GM21528 (cell line): ENCODE measurements around the gene RELL1.

ENCODE experiments used
- ATAC-seq: cut with Tn5 transposase; IDR thresholded peaks from one replicate; pipeline ENCODE4 v1.9.1; 2021; ENCODE audit warnings: mild to moderate bottlenecking, moderate library complexity; ENCODE audit not compliant: unreplicated experiment, low FRiP score

RELL1 gene

DNA sequence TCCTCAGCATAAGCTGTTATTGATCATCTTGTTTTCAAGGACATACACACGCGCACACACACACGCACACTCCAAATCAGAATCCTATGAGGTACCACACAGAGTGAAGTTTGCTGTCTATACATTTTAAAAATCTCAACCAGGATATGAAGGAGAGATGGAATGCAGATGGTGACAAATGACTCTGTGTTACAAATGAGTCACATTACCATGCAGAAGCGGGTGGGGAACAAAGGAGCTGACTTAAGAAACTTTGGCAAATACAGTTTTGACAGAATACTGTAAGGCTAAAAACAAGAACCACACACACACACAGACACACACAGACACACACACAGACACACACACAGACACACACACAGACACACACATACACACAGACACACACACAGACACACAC lies 81.7 kb downstream of the RELL1 start:
- no peak for ATAC-seq

DNA sequence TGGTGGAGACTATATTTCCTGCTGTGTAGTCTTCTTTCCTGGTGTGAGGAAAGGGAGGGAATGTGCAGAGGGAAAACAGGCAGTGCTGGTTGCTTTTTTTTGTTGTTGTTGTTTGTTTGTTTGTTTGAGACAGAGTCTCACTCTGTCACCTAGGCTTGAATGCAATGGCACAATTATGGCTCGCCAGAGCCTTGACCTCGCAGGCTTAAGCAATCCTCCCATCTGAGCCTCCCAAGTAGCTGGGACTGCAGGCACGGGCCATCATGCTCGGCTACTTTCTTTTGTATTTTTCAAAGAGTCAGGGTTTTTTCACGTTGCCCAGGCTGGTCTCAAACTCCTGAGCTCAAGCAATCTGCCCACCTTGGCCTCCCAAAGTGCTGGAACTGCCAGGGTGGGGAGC lies 82.5 kb downstream of the RELL1 start:
- ATAC-seq = no peak

- ATAC-seq = peak; percentile 80
Observed at GRCh38 chr4:37603070-37603468, 83.1 kb downstream of the RELL1 start.

DNA sequence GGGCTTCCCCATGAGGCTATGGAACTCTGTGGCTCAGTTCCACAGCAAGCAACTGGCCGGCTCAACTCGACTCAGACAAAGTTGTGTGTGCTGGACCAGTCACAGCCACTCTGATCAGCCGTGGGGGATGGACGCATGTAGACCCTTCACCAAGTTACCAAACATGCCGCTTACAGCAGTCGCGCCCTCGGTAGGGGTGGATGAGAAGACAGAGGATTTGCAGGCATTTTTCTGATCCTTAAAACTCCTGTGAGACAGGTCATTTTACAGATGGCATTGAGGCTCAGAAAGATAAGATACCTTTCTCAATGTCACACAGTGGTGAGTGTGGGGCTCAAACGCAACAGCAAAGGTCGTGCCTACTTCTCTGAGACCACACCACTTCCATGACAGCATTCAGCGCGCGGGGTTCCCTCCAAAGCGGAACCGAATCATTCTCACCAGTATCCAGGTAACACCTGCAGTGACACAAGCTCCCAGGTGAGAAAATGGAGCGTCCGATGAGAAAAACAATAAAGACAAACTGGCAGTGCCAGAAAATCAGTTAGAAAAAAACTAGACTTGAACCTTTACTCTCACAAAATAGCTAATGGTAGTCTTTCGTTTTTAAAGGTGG lies 83.6 kb downstream of the RELL1 start:
- no peak for ATAC-seq

GRCh38 chr4:37601531-37601930 lies 84.6 kb downstream of the RELL1 start:
- ATAC-seq = no peak

GRCh38 chr4:37599092-37599790 lies 86.9 kb downstream of the RELL1 start:
- ATAC-seq = no peak

DNA sequence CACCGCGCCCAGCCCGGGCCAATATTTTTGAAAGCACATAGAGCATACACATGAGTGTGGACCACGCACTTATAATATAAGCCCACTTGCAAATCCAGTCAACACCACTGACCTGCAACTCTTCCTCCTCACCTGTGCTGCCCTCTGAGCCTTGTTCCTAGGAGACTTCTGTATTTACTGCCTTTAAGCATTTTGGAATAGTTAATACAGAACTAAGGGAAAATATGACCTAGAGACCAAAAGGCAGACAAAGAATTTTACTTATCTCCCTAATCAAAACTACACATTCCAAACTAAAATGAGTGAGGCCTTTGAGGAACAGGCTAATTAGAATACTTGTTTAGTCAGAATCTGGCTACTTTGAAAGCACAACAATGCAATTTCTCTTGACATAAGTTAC lies 89.1 kb downstream of the RELL1 start:
- no peak for ATAC-seq

GRCh38 chr4:37595875-37596680 lies 90.1 kb downstream of the RELL1 start:
- no peak for ATAC-seq

DNA sequence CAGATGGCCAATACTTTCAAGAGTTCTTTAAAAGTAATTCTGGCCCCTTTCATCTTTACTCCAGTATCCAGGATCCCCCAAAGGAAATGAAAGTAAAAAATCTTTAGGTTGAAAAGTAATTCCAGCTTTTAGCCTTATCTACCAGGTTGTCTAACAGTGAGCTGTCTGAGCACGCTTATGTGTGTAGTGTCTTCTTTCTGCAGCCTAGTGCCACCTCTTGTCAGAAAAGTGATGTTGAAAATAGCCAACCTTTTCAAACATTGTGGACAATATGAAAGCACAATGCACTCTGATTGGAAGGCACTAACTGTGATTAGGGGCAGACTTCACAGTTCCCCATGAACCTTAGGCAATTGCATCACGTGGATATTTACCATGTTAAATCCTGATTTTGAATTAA lies 92.1 kb downstream of the RELL1 start:
- ATAC-seq = no peak

DNA sequence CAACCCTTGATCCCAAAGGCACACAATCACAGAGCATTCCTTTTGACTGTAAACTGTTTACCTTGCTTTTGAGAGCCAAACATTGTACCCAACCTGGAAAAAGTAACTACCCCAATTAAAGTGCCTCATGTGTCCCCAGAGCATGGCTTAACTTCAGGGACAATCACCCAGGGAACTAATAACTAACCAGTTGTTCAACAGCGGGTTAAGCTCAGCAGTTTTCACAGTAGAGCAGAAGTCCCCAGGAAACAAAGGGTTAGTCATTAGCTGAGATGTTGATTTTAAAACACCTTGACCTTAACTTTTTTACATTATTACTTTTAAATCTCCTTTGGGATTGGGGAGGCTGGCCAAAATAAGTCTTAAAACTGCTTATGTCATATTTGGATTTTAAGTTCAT lies 94.8 kb downstream of the RELL1 start:
- ATAC-seq = no peak

DNA sequence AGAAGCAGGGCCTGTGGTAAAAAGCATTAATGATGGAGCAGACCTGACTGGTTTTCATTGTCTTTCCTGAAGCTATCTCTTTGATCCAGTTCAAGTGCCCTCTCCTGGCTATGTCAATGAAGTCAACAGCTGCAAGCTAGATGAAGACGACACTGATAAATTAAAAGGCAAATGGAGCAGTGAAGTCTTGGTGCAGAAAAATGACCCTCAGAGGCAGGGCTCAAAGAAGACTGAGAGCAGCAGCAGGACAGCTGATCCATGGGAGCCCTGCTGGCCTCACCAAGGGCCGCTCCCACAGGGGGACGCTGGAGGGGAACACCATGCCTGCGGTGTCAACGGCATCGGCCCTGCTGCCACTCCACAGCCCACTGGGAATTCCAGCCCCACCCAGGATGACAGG lies 96.2 kb downstream of the RELL1 start:
- ATAC-seq = no peak

DNA sequence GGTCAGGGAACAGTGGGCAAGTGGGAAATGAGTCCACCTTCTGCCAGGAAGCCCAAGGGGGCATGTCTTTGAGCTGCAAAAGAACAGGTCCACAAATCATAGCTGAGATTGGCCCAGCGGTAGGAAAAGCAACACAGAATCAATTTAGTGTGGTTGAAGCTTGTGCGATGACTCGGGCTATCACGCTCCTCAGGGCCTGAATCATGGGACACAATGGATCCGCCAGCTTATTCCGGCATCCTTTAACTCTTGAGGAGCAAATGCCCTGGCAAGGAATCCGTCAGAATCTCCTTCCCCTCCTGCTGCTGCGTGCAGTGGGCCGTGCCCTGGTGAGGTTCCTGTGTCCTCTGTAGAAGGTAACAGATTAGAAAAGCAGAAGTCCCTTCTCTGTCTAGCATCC lies 98.0 kb downstream of the RELL1 start:
- no peak for ATAC-seq

DNA sequence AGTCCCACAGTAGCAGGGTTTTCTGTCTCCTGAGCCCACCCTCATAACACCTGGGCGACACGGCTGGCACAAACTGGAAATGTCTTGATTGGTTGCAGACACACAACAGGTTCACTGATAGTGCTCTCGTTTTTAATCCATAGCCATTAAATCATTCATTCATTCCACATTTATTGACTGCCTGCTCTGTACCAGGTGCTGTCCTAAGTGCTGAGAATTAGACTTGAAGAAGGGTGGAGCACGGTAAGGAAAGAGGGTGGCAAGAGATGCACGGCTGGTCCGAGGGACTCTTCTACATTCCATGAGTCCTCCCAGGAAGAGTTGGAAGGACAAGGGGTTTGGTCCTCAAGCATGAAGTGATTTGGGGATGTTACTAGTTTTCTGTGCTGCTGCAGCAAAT lies 100.0 kb downstream of the RELL1 start:
- ATAC-seq = no peak

DNA sequence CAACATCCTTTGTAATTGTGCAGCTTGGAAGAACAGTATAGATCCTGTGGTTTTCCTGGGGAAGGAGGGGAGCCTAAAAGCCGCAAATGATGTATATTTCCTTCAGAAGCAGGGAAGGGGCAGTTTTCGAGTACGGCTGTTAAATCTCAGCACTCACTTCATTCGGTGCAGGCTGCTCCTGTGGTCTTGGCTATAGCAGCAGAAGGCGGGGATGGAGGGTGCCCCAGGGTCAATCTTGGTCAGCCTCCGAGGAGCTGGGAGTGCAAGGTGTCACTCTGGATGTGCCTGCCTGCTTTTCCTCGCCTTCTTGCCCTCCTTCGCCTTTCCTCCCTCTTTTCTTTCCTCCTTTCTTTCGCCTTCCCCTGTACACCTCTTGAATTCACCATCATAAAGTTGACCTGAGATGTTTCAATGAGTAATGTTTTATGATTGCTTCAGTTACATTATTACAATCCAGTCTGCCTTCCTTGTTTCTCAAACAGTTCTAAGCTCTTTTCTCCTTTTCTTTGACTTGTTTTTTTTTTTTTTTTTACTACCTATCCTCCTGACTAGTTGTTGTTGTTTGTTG lies 101.6 kb downstream of the RELL1 start:
- no peak for ATAC-seq

DNA sequence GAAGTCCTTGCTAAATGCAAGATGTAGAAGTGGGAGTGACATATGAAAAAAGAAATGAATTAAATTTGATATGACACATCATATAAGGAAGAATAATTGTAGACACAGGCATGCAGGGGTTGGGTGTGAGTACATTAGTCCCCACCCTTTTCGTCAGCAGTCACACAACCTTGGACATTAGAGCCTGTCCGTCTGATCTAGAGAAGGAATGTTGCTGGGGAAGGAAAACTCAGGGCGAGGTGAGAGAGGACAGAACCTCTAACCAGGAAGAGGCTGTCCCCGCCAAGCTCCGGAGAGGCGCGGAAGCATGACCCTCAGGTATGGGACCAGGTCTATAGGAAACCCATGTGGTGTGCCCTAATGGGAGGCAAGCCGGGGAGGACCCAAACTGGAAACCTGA lies 102.1 kb downstream of the RELL1 start:
- ATAC-seq = no peak

DNA sequence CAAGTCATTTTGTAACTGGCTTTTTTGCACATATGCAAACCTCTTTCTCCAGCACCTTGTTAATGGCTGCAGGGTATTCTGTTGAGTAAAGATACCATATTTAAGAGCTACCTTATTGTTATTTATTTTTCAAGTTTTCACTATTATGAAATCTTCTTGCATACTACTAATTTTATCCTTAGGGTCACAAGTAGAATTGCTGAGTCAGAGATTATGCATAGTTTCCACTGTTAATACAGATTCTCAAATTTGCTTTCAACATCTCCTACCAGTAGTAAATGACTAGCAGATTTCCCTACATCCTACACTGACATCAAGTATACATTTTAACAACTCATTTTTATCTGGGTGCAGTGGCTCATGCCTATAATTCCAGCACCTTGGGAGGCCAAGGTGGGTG lies 112.6 kb downstream of the RELL1 start:
- no peak for ATAC-seq

- no peak for ATAC-seq
Observed at GRCh38 chr4:37568489-37568888, 117.7 kb downstream of the RELL1 start.

GRCh38 chr4:37567836-37568235 lies 118.3 kb downstream of the RELL1 start:
- ATAC-seq = no peak

- ATAC-seq = no peak
Observed at GRCh38 chr4:37562592-37562991, 123.6 kb downstream of the RELL1 start.

DNA sequence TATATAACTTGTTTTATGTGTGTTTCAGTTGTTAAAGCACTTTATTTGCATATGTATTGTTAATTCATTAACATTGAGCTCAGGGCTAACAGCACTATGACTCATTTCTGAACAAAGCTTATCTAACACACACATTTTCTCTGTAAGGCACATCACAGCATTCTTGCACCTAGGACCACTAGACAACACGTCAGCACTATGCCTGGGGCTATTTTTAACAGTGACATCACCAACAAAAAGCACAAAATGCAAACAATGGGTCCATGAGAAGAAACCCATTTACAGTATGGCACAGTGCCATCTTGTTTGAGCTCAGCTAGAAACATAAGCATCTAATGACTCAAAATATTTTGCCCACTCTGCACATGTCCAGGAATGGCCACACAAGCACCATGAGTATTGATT lies 124.4 kb downstream of the RELL1 start:
- ATAC-seq = peak; percentile 94

DNA sequence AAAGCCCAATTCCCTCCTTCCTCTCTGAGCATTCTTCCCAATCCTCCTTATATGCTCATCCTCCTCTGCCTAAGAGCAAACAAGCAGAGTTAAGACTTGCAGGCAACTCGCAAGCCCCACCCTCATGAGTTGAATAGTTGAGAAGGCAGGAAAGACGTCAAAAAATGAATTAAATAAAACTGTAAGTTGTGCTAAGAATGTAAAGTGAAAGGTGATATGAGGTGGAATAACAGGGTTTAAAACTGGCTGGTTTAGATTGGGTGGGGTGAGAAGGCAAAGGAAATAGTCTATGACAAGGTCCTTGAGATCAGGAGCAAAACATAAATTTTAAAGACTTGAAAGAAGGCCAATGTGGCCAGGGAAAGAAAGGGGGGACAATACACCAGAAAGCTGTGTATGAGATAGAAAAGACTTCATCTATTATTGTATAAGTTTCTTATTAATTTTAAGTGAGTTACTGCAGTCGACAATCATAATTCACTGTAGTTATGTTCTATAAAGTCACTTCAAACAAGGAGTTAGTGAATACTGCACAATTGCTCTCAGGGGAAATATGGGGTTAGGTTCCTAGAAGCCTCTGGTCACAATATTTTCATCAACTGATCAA lies 124.9 kb downstream of the RELL1 start:
- no peak for ATAC-seq
